Esophagus squamous epithelium (tissue), 5 donors: Measurements from ENCODE around the gene HSPA4L. TPM values are rescaled to one million over a fixed set of nuclear protein-coding genes. Genes with fewer than 3 reads are reported as not detected.
A peak's percentile ranks its signal among the peaks of the same experiment; 100 is the strongest.

Experiments used
- DNase-seq: peaks from one replicate; lab custom pipeline; 2025; lab: John Stamatoyannopoulos, UW
- H3K27ac ChIP-seq, 4 donors: fragments of 200-600 bp; sonication (generic); one replicate each; pipeline ENCODE4 v1.5.1; 2016 to 2019; ENCODE audit warnings: mild to moderate bottlenecking in 1 of 4
- H3K27me3 ChIP-seq, 4 donors: fragments of 200-600 bp; sonication (generic); 1 replicate in 3 of 4; 2 replicates in 1 of 4; pipeline versions ENCODE4 v1.5.1 to v1.6.0; 2017 to 2021; ENCODE audit warnings: antibody characterized with exemption in 1 of 4
- H3K36me3 ChIP-seq, 3 donors: fragments of 200-600 bp; sonication (generic); one replicate each; pipeline ENCODE4 v1.5.1; 2016 to 2019
- H3K4me1 ChIP-seq, 3 donors: fragments of 200-600 bp; sonication (generic); one replicate each; pipeline ENCODE4 v1.5.1; 2017 to 2019
- H3K4me3 ChIP-seq, 4 donors: fragments of 200-600 bp; sonication (generic); 1 replicate in 3 of 4; 2 replicates in 1 of 4; pipeline ENCODE4 v1.5.1; 2016 to 2019; ENCODE audit warnings: mild to moderate bottlenecking in 2 of 4, moderate library complexity in 1 of 4
- H3K9me3 ChIP-seq, 3 donors: fragments of 200-600 bp; sonication (generic); one replicate each; pipeline ENCODE4 v1.5.1; 2016 to 2019
- CTCF ChIP-seq, 6 experiments: fragments of 450-650 bp in 4 of 6; fragments of 200-600 bp in 2 of 6; sonication (generic) in 2 of 6; IDR thresholded peaks; one replicate each; pipeline ENCODE4 v1.5.1; 2016 to 2019; ENCODE audit warnings: antibody characterized with exemption in 6 of 6, mild to moderate bottlenecking in 4 of 6, moderate library complexity in 4 of 6
- POLR2A ChIP-seq, 4 donors: fragments of 450-650 bp; IDR thresholded peaks; one replicate each; pipeline ENCODE4 v1.6.1; 2017; ENCODE audit warnings: antibody characterized with exemption in 4 of 4, mild to moderate bottlenecking in 4 of 4, moderate library complexity in 3 of 4
- WGBS, 2 donors: methylation state at CpG; one replicate each; pipeline ENCODE4 v1.1.5; 2018; 5-methylcytosine and 5-hydroxymethylcytosine counted together
- intact Hi-C: fragments of 100-400 bp; cut with DNase I; formaldehyde crosslinking; loops from one replicate; pipeline ENCODE4 v1.15.0; 2022
- total RNA-seq, 4 donors: library from RNA; depleted of rRNA; stranded (reverse); fragments of >200 nt; gene quantifications; one replicate each; pipeline ENCODE4 v1.1.0, GENCODE V29; 2016
- donor health status: DM: yes; HTN: yes; CAD: no.

HSPA4L gene
- total RNA-seq, 4 donors from 2014 or later, result 19.8 to 45.4 (median 26.7) TPM

GRCh38 chr4:127778102-127778501 lies 4.0 kb upstream of the HSPA4L start:
- DNase-seq, result no peak
- Histone ChIP-seq H3K4me3 (no peak overlapping the region), H3K9me3 (no peaks in the 10 kb centered on the region), H3K27me3 (peaks cover 0 to 9% (median 0%) of the 10 kb centered on the region in 4 donors), H3K27ac (no peak overlapping the region), H3K4me1 (peaks cover 0 to 9% (median 0%) of the 10 kb centered on the region in 3 donors), H3K36me3 (no peaks in the 10 kb centered on the region)
- 32 to 33% methylated on average over 2 of the region's 2 CpGs for WGBS, 2 donors
- TF ChIP-seq CTCF (IDR thresholded peaks at IDR 0.05) (no peak), POLR2A (IDR thresholded peaks at IDR 0.05) (no peak)
- intact Hi-C loops, result no loop called here

- Histone ChIP-seq H3K9me3 (no peaks in the 10 kb centered on the region), H3K36me3 (no peaks in the 10 kb centered on the region), H3K4me3 (no peak overlapping the region), H3K4me1 (peaks cover 0 to 27% (median 0%) of the 10 kb centered on the region in 3 donors), H3K27ac (no peak overlapping the region), H3K27me3 (peaks cover 0 to 9% (median 0%) of the 10 kb centered on the region in 4 donors)
- intact Hi-C loops, result no loop called here
- WGBS, 2 donors, result 93 to 98% methylated on average over 11 to 12 of the region's 12 CpGs
- no peak for DNase-seq
- no peak for TF ChIP-seq CTCF (IDR thresholded peaks at IDR 0.05)
- TF ChIP-seq POLR2A (IDR thresholded peaks at IDR 0.05), result no peak
These were observed 1.5 kb upstream of the HSPA4L start for GRCh38 chr4:127780598-127780997.

- intact Hi-C loops, result no loop called here
- DNase-seq, result no peak
- TF ChIP-seq POLR2A (IDR thresholded peaks at IDR 0.05) (no peak), CTCF (IDR thresholded peaks at IDR 0.05) (no peak)
- H3K27ac ChIP-seq, result peak overlapping the region; percentile 87 to 97 (median 92)
- peak overlapping the region; percentile 53 to 84 (median 76) for H3K4me3 ChIP-seq
- H3K36me3 ChIP-seq, result no peaks in the 10 kb centered on the region
- no peaks in the 10 kb centered on the region for H3K9me3 ChIP-seq
- 41 to 46% methylated on average over 10 to 11 of the region's 43 CpGs for WGBS, 2 donors
- H3K4me1 ChIP-seq, result peaks cover 0 to 27% (median 0%) of the 10 kb centered on the region in 3 donors
- H3K27me3 ChIP-seq, result peaks cover 0 to 9% (median 0%) of the 10 kb centered on the region in 4 donors
These were observed 660 bp upstream of the HSPA4L start for GRCh38 chr4:127781300-127782024.

GRCh38 chr4:127782025-127782274 lies 172 bp upstream of the HSPA4L start:
- H3K9me3 ChIP-seq, result no peaks in the 10 kb centered on the region
- TF ChIP-seq POLR2A (IDR thresholded peaks at IDR 0.05), result no peak
- TF ChIP-seq CTCF (IDR thresholded peaks at IDR 0.05), result no peak
- intact Hi-C loops, result no loop called here
- peaks cover 0 to 27% (median 0%) of the 10 kb centered on the region in 3 donors for H3K4me1 ChIP-seq
- H3K27me3 ChIP-seq, result peaks cover 0 to 9% (median 0%) of the 10 kb centered on the region in 4 donors
- peak overlapping the region; percentile 87 to 97 (median 92) for H3K27ac ChIP-seq
- 0% methylated on average over 5 to 8 of the region's 30 CpGs for WGBS, 2 donors
- H3K4me3 ChIP-seq, result peak overlapping the region; percentile 53 to 84 (median 76)
- H3K36me3 ChIP-seq, result no peaks in the 10 kb centered on the region
- no peak for DNase-seq

GRCh38 chr4:127783026-127783769 lies 1.1 kb downstream of the HSPA4L start:
- Histone ChIP-seq H3K36me3 (no peaks in the 10 kb centered on the region), H3K27me3 (peaks cover 0 to 6% (median 0%) of the 10 kb centered on the region in 4 donors), H3K4me1 (peaks cover 0 to 28% (median 0%) of the 10 kb centered on the region in 3 donors), H3K4me3 (peak overlapping the region; percentile 53 to 84 (median 76)), H3K27ac (peak overlapping the region; percentile 87 to 97 (median 92)), H3K9me3 (no peaks in the 10 kb centered on the region)
- peak; percentile 10 for DNase-seq
- WGBS, 2 donors, result 13 to 15% methylated on average over 16 to 25 of the region's 25 CpGs
- TF ChIP-seq CTCF (IDR thresholded peaks at IDR 0.05), result no peak
- TF ChIP-seq POLR2A (IDR thresholded peaks at IDR 0.05), result peak in 1 of 4 donors; percentile 30
- intact Hi-C loops, result no loop called here
